Measurements from ENCODE around the gene NPTX2. TPM values are rescaled to one million over a fixed set of nuclear protein-coding genes. Genes with fewer than 3 reads are reported as not detected.

NPTX2 gene
- total RNA-seq, 2 donors from 2014 or later: 3.8 to 6.7 TPM

- no peak overlapping the region for H3K4me3 ChIP-seq
- H3K36me3 ChIP-seq: no peaks in the 10 kb centered on the region
- peaks cover 0 to 19% of the 10 kb centered on the region in 2 donors for H3K9me3 ChIP-seq
- H3K27ac ChIP-seq: no peak overlapping the region
- H3K27me3 ChIP-seq: no peaks in the 10 kb centered on the region
- no peak for TF ChIP-seq CTCF (IDR thresholded peaks at IDR 0.05)
- no peak for DNase-seq (ENCODE audit: low spot score)
- no peaks in the 10 kb centered on the region for H3K4me1 ChIP-seq
Observed at GRCh38 chr7:98640375-98640774, 23.3 kb downstream of the NPTX2 start.

DNA sequence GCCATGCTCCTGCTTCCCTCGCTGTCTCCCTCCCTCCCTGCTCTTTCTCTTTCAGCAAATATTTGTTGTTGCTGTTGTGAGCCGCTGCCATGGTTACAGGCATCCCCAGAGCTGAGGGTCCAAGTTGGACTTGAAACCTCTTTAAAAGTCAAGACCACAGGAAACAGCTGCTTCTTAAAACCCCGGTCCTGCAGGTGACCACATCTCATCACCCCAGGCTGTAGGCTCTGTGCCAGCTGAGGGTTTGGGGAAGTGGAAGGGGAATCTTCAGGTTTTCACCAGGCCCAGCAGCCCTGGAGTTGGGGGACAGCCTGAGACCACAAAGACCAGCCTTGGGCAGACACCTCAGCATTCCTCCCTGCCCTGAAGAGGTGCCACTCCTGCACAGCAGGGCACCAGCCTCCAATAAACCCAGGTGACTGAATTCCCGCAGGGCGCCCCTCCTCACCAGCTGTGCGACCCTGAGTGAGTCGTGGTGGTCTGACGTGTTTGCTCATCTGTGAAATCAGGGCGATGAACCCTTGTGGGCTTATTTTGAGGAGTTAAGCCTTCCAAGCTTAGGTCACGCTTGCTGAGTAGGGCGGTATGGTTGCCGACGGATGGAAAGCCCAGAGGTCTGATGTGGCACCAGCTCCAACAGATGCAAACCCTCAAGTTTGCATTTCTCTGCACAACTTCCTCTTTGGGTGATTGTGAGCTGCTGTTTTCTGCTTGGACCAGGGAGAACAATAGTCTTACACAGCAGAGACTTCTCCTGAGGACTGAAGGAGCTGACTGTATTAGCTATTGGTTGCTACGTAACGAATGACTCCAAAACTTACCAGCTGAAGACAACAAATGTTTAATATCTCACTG, 24.8 kb downstream of the NPTX2 start:
- Histone ChIP-seq H3K27ac (no peak overlapping the region), H3K4me3 (no peak overlapping the region), H3K4me1 (no peaks in the 10 kb centered on the region), H3K9me3 (peaks cover 0 to 19% of the 10 kb centered on the region in 2 donors), H3K36me3 (no peaks in the 10 kb centered on the region), H3K27me3 (no peaks in the 10 kb centered on the region)
- TF ChIP-seq CTCF (IDR thresholded peaks at IDR 0.05): no peak
- no peak for DNase-seq (ENCODE audit: low spot score)

GRCh38 chr7:98643236-98643985, 26.3 kb downstream of the NPTX2 start:
- no peak for DNase-seq (ENCODE audit: low spot score)
- Histone ChIP-seq H3K4me1 (no peaks in the 10 kb centered on the region), H3K4me3 (no peak overlapping the region), H3K27me3 (no peaks in the 10 kb centered on the region), H3K27ac (no peak overlapping the region), H3K9me3 (peaks cover 0 to 12% of the 10 kb centered on the region in 2 donors), H3K36me3 (no peaks in the 10 kb centered on the region)
- TF ChIP-seq CTCF (IDR thresholded peaks at IDR 0.05): no peak

DNA sequence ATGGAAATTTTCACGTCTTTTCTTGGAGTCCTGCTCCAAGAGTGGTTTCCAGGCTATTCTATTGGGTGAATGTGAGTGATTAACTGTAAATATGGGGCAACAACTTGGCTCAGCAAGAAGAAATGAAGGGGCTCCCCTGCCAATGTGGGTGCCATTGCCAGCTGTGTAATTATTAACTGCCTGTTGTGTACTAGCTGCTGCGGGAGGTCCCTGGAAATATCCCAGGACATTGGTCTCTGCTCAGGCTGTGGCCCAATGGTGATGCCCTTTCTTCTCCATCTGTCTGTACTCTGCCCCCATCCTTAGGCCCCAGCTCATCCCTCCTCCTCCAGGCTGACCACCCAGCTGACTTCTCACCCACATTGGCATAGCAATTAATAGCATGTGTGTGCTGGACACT, 29.4 kb downstream of the NPTX2 start:
- Histone ChIP-seq H3K36me3 (no peaks in the 10 kb centered on the region), H3K4me3 (no peak overlapping the region), H3K4me1 (no peaks in the 10 kb centered on the region), H3K27ac (no peak overlapping the region), H3K27me3 (no peaks in the 10 kb centered on the region), H3K9me3 (peaks cover 0 to 8% of the 10 kb centered on the region in 2 donors)
- DNase-seq (ENCODE audit: low spot score): no peak
- no peak for TF ChIP-seq CTCF (IDR thresholded peaks at IDR 0.05)

DNA sequence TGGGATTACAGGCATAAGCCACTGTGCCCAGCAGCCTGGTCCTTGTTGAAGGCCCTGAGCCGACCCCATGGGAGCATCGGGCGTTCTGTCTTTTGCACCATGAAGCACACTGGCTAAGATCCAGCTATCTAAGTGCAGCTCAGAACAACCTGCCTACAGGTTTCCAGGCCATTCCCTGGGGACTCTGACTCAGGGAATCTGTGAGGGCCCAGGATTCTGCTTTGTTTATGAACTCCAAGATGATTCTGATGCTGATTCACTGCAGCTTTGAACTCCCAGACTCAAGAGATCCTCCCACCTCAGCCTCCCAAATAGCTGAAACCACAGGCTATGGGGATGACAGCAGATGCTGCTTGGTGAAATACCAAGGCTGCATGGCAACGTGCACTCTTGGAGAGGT, 30.2 kb downstream of the NPTX2 start:
- no peak for TF ChIP-seq CTCF (IDR thresholded peaks at IDR 0.05)
- H3K36me3 ChIP-seq: no peaks in the 10 kb centered on the region
- no peaks in the 10 kb centered on the region for H3K27me3 ChIP-seq
- H3K4me1 ChIP-seq: no peaks in the 10 kb centered on the region
- H3K4me3 ChIP-seq: no peak overlapping the region
- no peak for DNase-seq (ENCODE audit: low spot score)
- peaks cover 0 to 8% of the 10 kb centered on the region in 2 donors for H3K9me3 ChIP-seq
- no peak overlapping the region for H3K27ac ChIP-seq
